Parathyroid adenoma (tissue), 2 donors: ENCODE measurements around the gene GMPR.
A peak's percentile ranks its signal among the peaks of the same experiment; 100 is the strongest.

Source experiments
- H2AFZ ChIP-seq: fragments of 300-600 bp; sonication (generic); one replicate; pipeline ENCODE4 v1.7.0; 2017; ENCODE audit warnings: antibody characterized with exemption, mild to moderate bottlenecking
- H3K27ac ChIP-seq: fragments of 300-600 bp; sonication (generic); one replicate; pipeline ENCODE4 v1.7.0; 2017
- H3K27me3 ChIP-seq: fragments of 300-600 bp; sonication (generic); one replicate; pipeline ENCODE4 v1.7.0; 2017; ENCODE audit warnings: low read length; ENCODE audit not compliant: control insufficient read depth, insufficient read depth
- H3K36me3 ChIP-seq: fragments of 300-600 bp; sonication (generic); one replicate; pipeline ENCODE4 v1.7.0; 2017; ENCODE audit warnings: low read length; ENCODE audit not compliant: control insufficient read depth, insufficient read depth
- H3K4me1 ChIP-seq: fragments of 300-600 bp; sonication (generic); one replicate; pipeline ENCODE4 v1.7.0; 2017; ENCODE audit warnings: control low read depth
- H3K4me2 ChIP-seq: fragments of 300-600 bp; sonication (generic); one replicate; pipeline ENCODE4 v1.7.0; 2017; ENCODE audit warnings: low read length
- H3K4me3 ChIP-seq: fragments of 300-600 bp; sonication (generic); one replicate; pipeline ENCODE4 v1.7.0; 2017; ENCODE audit warnings: low read depth, low read length
- H3K79me2 ChIP-seq: fragments of 300-600 bp; sonication (generic); one replicate; pipeline ENCODE4 v1.7.0; 2017; ENCODE audit warnings: control low read depth
- H3K9ac ChIP-seq: fragments of 300-600 bp; sonication (generic); one replicate; pipeline ENCODE4 v1.7.0; 2017; ENCODE audit warnings: mild to moderate bottlenecking
- H3K9me3 ChIP-seq: fragments of 300-600 bp; sonication (generic); one replicate; pipeline ENCODE4 v1.7.0; 2017; ENCODE audit warnings: low read length; ENCODE audit not compliant: control insufficient read depth
- CTCF ChIP-seq: fragments of 300-600 bp; sonication (generic); IDR thresholded peaks from one replicate; pipeline ENCODE4 v1.7.0; 2017; ENCODE audit warnings: antibody characterized with exemption, mild to moderate bottlenecking
- donor health status: primary hyperparathyroidism.

Gene GMPR

DNA sequence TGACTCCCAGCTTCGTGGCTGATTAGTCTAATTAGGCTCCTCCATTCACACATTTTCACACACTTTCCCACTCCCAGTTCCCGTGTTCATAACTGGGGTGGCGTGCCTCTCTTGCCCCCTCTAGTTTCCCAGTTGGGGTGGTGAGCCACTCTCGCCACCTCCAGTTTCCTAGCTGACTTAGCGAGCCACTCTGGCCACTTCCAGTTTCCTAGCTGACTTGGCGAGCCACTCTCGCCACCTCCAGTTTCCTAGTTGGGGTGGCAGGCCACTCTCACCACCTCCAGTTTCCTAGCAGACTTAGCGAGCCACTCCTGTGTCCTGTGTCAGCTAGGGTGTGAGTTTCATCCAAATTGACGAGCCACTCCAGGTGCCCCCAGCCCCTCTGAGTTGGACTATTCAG, 7.4 kb upstream of the GMPR start:
- no peak overlapping the region for H3K4me3 ChIP-seq
- no peak overlapping the region for H3K27ac ChIP-seq
- no peaks in the 10 kb centered on the region for H3K27me3 ChIP-seq
- no peak overlapping the region for H3K4me2 ChIP-seq
- H3K36me3 ChIP-seq, result no peaks in the 10 kb centered on the region
- H3K9ac ChIP-seq, result no peak overlapping the region
- H3K9me3 ChIP-seq, result no peaks in the 10 kb centered on the region
- H3K79me2 ChIP-seq, result no peaks in the 10 kb centered on the region
- no peak for TF ChIP-seq CTCF
- H2AFZ ChIP-seq, result no peak overlapping the region
- H3K4me1 ChIP-seq, result peaks cover 17% of the 10 kb centered on the region

- no peak for TF ChIP-seq CTCF
- Histone ChIP-seq H3K9ac (no peak overlapping the region), H3K27me3 (no peaks in the 10 kb centered on the region), H3K4me3 (no peak overlapping the region), H3K4me1 (peaks cover 19% of the 10 kb centered on the region), H3K36me3 (no peaks in the 10 kb centered on the region), H3K4me2 (no peak overlapping the region), H2AFZ (no peak overlapping the region), H3K27ac (no peak overlapping the region), H3K9me3 (no peaks in the 10 kb centered on the region), H3K79me2 (no peaks in the 10 kb centered on the region)
Measured at GRCh38 chr6:16232086-16232485, 6.3 kb upstream of the GMPR start.

DNA sequence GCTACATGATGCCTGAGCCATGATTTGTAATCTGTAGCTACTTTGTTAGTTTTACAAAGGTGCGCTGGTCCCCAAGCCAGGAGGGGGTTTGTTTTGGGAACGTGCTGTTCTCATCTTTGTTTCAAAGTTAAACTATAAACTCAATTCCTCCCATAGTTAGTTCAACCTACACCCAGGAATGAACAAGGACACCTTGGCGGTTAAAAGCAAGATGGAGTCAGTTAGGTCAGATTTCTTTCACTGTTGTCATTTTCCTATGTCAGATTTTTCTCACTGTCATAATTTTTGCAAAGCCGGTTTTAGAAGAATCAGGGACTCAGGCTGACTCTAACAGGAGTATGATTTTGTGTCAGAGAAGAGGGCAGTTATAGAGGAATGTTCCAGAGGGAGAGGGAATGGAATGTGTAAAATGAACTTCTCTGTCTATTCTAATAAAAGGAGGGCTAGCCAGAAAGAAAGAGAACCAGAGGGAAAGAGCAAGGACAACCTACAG, 2.3 kb upstream of the GMPR start:
- H3K9ac ChIP-seq, result no peak overlapping the region
- TF ChIP-seq CTCF, result no peak
- H3K4me3 ChIP-seq, result no peak overlapping the region
- H3K4me1 ChIP-seq, result peaks cover 6% of the 10 kb centered on the region
- no peaks in the 10 kb centered on the region for H3K27me3 ChIP-seq
- H3K79me2 ChIP-seq, result no peaks in the 10 kb centered on the region
- peak overlapping the region; percentile 11 for H3K27ac ChIP-seq
- no peaks in the 10 kb centered on the region for H3K9me3 ChIP-seq
- H2AFZ ChIP-seq, result peak overlapping the region; percentile 1
- no peak overlapping the region for H3K4me2 ChIP-seq
- peaks cover 3% of the 10 kb centered on the region for H3K36me3 ChIP-seq

- Histone ChIP-seq H3K4me1 (peaks cover 6% of the 10 kb centered on the region), H3K27me3 (no peaks in the 10 kb centered on the region)
Measured at GRCh38 chr6:16236631-16237199, 1.7 kb upstream of the GMPR start.

More at GRCh38 chr6:16236631-16237199, 1.7 kb upstream of the GMPR start:
- Histone ChIP-seq H3K9ac (no peak overlapping the region), H3K27ac (peak overlapping the region; percentile 11), H3K79me2 (no peaks in the 10 kb centered on the region), H3K4me2 (peak overlapping the region; percentile 4), H3K9me3 (no peaks in the 10 kb centered on the region), H3K36me3 (peaks cover 3% of the 10 kb centered on the region), H3K4me3 (peak overlapping the region; percentile 6), H2AFZ (peak overlapping the region; percentile 1)
- no peak for TF ChIP-seq CTCF
